H1 (cell line): ENCODE data around the gene ZFAND2B.

Source experiments
- ATF2 ChIP-seq: IDR thresholded peaks from 2 replicates; pipeline ENCODE4 v1.6.1; 2012; ENCODE audit warnings: low read length, inconsistent platforms
- CTCF ChIP-seq, 3 experiments: IDR thresholded peaks; 1 replicate in 2 of 3; 2 replicates in 1 of 3; pipeline versions ENCODE4 v1.5.1 to v1.6.1; 2011; ENCODE audit warnings: low read length in 3 of 3, mild to moderate bottlenecking in 3 of 3, inconsistent platforms in 2 of 3, low read depth in 1 of 3, moderate library complexity in 1 of 3; ENCODE audit not compliant: insufficient read depth in 1 of 3; ENCODE audit errors: control extremely low read depth in 1 of 3
- EP300 ChIP-seq, 2 experiments: IDR thresholded peaks; 1 replicate in 1 of 2; 2 replicates in 1 of 2; pipeline ENCODE4 v1.6.1; 2011 to 2012; ENCODE audit warnings: low read depth in 2 of 2, low read length in 2 of 2, mild to moderate bottlenecking in 2 of 2, borderline replicate concordance in 1 of 2, inconsistent platforms in 1 of 2, moderate library complexity in 1 of 2
- EZH2 ChIP-seq: fragments of 200-600 bp; sonication (generic); IDR thresholded peaks from 2 replicates; pipeline ENCODE4 v1.7.1; 2012; ENCODE audit warnings: low read depth, mild to moderate bottlenecking, moderate library complexity, low read length, inconsistent platforms; ENCODE audit not compliant: severe bottlenecking
- FOSL1 ChIP-seq: IDR thresholded peaks from 2 replicates; pipeline ENCODE4 v1.6.1; 2011; ENCODE audit warnings: mild to moderate bottlenecking, low read depth, low read length, moderate library complexity; ENCODE audit not compliant: insufficient read depth
- JUN ChIP-seq: IDR thresholded peaks from 2 replicates; pipeline ENCODE4 v1.6.1; 2011; ENCODE audit warnings: low read depth, mild to moderate bottlenecking, improper control_type of control experiment, low read length
- KDM1A ChIP-seq: fragments of 200-600, 300-600 bp; sonication (generic); IDR thresholded peaks from 2 replicates; pipeline ENCODE4 v1.7.1; 2016; ENCODE audit warnings: mild to moderate bottlenecking, low read length, borderline replicate concordance
- POLR2A ChIP-seq, 2 experiments: IDR thresholded peaks; 1 replicate in 1 of 2; 2 replicates in 1 of 2; pipeline ENCODE4 v1.6.1; 2011; ENCODE audit warnings: low read depth in 2 of 2, low read length in 2 of 2, mild to moderate bottlenecking in 2 of 2; ENCODE audit errors: control extremely low read depth in 1 of 2
- POLR2AphosphoS5 ChIP-seq: IDR thresholded peaks from 2 replicates; pipeline ENCODE4 v1.6.1; 2011; ENCODE audit warnings: low read depth, low read length
- SIX5 ChIP-seq: IDR thresholded peaks from 2 replicates; pipeline ENCODE4 v1.6.1; 2011; ENCODE audit warnings: mild to moderate bottlenecking, low read depth, low read length
- SUZ12 ChIP-seq: fragments of 200-600 bp; sonication (generic); IDR thresholded peaks from 2 replicates; pipeline ENCODE4 v1.6.1; 2012; ENCODE audit warnings: mild to moderate bottlenecking, inconsistent platforms, low read length, moderate library complexity, mixed read lengths
- TBP ChIP-seq: IDR thresholded peaks from 2 replicates; pipeline ENCODE4 v1.6.1; 2011; ENCODE audit warnings: low read depth, low read length, improper control_type of control experiment
- ZNF274 ChIP-seq: IDR thresholded peaks from 2 replicates; pipeline ENCODE4 v1.7.0; 2012; ENCODE audit warnings: low read length, borderline replicate concordance; ENCODE audit errors: extremely low read depth

- TF ChIP-seq ATF2: no peak
- TF ChIP-seq POLR2A (IDR thresholded peaks at IDR 0.05; ENCODE audit: control extremely low read depth in 1 of 2, low read depth in 2 of 2, low read length in 2 of 2): no peak
- no peak for TF ChIP-seq EP300 (IDR thresholded peaks at IDR 0.05; ENCODE audit: borderline replicate concordance in 1 of 2, low read depth in 2 of 2, low read length in 2 of 2)
- no peak for TF ChIP-seq POLR2AphosphoS5
- TF ChIP-seq FOSL1: no peak
- TF ChIP-seq CTCF (IDR thresholded peaks at IDR 0.05; ENCODE audit: control extremely low read depth in 1 of 3, insufficient read depth in 1 of 3, low read depth in 1 of 3, low read length in 3 of 3): no peak
- TF ChIP-seq JUN: no peak
- TF ChIP-seq EZH2: no peak
- TF ChIP-seq SIX5: no peak
- peak; percentile 28; the same call in 1 of the 2 replicates for TF ChIP-seq KDM1A
- TF ChIP-seq TBP: no peak
- TF ChIP-seq SUZ12: no peak
- TF ChIP-seq ZNF274: no peak
Measured at GRCh38 chr2:219176818-219177551, 29.6 kb upstream of the ZFAND2B start, which contains the start of gene CNPPD1.
